GM18858 (cell line): ENCODE results near the gene GRK4.

Experiments used
- ATAC-seq: cut with Tn5 transposase; IDR thresholded peaks from one replicate; pipeline ENCODE4 v1.9.1; 2021; ENCODE audit not compliant: unreplicated experiment

GRK4 gene

GRCh38 chr4:3010998-3011397, 47.6 kb downstream of the GRK4 start:
- ATAC-seq: no peak

GRCh38 chr4:3011456-3012220, 48.3 kb downstream of the GRK4 start:
- ATAC-seq: no peak

GRCh38 chr4:3013323-3013722, 50.0 kb downstream of the GRK4 start:
- ATAC-seq: no peak

- peak; percentile 63 for ATAC-seq
Observed at GRCh38 chr4:3013839-3014350, 50.5 kb downstream of the GRK4 start.

DNA sequence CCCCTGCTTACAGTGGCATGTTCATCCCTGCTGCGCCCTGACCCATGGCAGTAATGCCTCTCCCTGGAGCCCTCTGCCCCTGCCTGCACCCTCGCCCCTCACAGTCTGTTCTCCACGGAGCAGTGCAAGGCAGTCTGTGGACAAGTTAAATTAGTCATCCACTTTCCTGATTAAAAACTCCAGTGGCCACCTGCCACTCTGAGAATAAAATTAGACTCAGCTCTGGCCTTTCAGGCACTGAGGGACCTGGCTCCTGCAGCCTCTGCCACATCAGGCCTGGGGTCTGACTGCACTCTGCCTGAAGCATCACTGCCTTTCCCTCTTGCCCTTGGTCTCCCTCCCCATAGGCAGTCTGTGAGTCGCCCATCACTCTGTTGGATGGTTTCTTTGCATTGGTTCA, 53.6 kb downstream of the GRK4 start:
- ATAC-seq: no peak

DNA sequence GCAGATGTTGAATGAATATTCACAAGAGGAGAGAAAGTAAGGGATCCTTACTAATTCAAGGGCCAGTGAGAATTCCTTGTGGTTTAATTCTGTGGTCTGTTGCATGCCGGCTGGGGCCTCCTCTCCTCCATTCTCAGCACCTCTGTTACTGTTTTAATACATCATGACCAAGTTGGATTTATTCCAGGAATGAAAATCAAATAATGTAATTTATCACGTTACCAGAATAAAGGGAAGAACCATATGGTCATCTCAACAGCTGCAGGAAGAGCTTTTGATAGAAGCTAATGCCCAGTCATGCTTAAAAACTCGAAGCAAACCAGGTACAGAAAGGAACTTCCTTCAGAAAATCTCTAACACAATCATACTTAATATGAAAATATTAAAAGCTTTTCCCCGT, 54.1 kb downstream of the GRK4 start:
- ATAC-seq: no peak

- ATAC-seq: no peak
Observed at GRCh38 chr4:3019145-3019846, 55.9 kb downstream of the GRK4 start.

- ATAC-seq: no peak
Observed at GRCh38 chr4:3021127-3021526, 57.8 kb downstream of the GRK4 start.

DNA sequence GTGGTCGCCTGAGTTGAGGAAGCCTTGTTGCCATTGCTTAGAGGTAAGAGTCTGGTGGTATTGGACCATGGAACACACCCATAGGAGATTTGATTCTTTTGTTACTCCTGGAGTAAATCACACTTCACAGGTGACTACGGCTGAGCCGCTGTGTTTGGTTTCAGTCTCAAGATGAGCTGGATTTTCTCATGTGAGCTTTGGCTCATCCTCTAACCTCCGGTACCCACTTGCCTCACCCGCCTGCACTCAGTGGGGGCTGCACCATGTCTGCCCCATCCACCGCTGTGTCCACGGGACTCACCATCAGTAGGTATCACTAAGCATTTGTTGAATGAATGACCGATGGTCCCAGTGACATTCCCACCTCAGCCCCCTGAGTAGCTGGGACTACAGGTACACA, 58.3 kb downstream of the GRK4 start:
- no peak for ATAC-seq

GRCh38 chr4:3022112-3022511, 58.7 kb downstream of the GRK4 start:
- ATAC-seq: no peak

GRCh38 chr4:3022651-3023050, 59.3 kb downstream of the GRK4 start:
- no peak for ATAC-seq

DNA sequence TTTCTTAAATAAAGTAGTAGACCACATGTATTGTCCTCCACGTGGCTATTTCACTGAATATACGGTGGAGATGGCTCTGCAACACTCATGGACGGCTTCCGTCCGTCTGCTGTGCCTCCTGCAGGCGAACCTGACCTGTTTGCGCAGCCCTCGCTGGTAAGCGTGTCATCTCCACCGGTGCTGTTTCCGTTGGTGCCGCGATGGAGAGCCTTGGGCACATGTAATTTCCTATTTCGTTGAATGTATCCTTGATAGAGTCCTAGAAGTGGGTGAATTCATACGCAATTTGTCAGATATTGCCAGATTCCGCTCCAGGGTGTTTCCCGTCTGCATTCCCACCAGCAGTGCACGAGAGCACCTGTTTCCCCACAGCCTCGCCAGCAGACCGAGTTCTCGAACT, 62.5 kb downstream of the GRK4 start:
- no peak for ATAC-seq

DNA sequence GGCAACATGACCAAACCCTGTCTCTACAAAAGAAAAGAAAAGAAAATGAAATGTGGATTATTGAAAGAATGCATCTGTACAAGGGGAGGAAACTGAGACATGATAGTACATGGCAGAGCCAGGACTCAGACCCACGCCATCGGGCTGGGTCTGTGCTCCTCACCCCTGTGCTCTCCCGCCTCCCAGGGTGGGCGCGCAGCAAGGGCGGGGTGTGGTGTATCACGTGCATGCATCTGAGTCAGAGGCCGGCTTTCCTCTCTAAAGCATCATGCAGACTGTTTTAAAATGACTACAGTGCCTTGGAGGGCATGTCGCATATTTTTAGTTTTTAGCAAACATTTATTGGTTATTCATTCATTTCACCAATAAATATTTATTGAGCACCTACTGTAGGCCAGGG, 63.2 kb downstream of the GRK4 start:
- no peak for ATAC-seq

- ATAC-seq: no peak
Observed at GRCh38 chr4:3029464-3029863, 66.1 kb downstream of the GRK4 start.

DNA sequence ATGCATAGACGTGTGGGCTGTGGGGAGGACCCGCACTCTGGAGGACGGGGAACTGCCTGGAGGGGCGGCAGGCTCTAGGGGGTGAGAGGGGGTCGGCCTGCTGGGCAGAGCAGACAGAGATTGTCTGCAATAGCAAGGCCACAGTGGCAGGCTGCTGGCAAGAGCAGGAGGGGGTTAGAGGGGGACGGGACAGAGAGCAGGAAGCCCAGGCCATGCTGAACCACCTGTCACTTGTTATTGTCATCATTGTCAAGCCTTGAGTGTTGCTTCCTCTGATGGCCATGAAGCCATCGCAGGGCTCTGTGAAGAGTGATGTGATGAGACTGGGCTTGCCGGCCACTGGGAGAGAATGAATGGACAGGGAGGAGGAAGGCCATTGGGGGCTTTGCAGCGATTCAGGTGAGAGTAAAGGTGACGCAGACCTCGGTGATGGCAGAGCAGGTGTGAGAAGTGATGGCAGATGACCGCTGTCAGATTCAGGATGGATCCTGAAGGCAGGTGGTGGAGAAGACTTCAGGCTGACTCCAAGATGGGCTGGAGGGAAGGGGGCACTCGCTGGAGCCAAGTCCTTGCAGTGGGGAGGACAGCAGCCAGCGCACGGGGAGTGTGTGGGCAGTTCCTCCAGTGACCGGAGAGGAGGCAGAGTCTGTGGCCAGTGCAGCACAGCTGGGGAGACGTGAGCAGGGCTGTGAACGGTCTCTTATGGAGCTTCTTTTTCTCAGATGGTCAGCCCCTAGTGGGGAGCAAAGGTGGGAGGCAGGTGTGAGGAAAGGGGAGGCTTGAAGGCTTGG, 67.4 kb downstream of the GRK4 start:
- ATAC-seq: no peak

- ATAC-seq: no peak
Observed at GRCh38 chr4:3031357-3032082, 68.1 kb downstream of the GRK4 start.

DNA sequence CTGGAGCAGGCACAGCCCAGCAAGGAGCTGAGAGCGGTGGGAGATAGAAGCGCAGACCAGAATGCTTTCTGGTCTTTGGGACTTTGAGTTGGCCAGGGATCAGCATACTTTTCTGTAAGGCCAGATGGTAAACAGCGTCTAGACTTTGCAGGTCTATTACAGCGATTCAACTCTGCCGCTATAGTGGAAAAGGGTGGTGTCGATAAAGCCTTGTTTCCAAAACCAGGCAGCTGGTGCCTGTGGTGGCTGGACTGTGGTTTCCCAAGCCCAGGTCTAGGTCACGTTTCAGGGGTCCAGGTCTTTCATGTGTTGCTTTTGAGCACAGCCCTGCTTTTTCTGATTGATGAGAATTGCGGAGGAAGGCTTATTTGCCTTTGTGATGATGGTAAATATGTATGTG, 70.9 kb downstream of the GRK4 start:
- no peak for ATAC-seq

- no peak for ATAC-seq
Observed at GRCh38 chr4:3035249-3035648, 71.9 kb downstream of the GRK4 start.

DNA sequence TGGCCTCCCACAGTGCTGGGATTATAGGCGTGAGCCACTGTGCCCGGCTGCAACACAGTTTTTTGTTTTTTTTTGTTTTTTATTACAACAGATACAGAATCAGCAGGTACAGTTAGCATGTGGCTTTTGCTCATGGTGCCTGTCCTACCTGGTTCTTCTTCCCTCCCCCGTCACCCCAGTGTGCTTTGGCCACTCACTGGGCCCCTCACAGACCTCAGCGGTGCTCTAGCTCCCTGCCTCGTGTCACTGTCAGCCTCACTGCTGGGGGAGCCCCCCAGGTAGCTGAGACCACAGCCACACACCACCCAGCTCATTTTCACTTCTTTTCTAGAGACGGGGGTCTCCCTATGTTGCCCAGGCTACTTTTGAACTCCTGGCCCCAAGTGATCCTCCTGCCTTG, 72.3 kb downstream of the GRK4 start:
- no peak for ATAC-seq

DNA sequence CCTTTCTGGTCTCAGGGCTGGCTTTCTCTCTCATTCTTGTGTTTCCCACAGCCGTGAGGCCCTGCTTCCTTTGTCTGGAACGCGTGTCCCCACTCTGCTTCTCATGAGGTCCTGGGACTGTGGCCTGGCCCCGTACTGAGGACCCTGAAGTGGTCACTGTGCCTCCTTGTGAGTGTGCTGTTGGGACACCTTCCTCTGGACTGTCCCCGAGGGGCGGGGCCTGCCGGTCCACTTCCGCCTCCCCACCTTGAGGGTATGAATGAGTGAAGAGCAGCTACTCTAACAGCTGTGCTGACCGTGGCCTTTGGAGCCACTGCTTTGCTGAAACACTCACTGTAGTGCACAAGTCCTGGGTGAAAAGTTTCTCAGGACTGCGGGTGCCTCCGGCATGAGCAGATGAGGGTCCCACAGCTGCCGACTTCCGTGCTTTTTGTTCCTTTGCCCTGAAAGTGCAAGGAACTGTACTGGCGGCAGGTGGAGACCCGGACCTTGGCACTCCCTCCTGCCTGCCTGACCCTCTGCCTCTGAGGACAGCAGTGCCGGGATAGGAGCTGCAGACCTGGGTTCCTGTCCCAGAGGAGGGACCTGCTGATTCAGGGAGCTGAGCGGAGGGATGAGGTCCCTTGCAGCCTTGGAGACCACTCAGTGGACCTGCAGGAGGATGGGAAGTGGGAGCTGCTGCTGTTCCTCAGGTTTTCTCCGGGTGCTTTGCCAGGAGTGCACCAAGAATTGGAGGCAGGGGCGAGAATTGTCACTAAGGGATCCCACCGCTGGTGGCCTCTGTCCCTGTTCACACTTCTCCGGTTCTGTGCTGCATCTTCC, 73.0 kb downstream of the GRK4 start:
- no peak for ATAC-seq
